Measurements from ENCODE around the gene CMTM6.

DNA sequence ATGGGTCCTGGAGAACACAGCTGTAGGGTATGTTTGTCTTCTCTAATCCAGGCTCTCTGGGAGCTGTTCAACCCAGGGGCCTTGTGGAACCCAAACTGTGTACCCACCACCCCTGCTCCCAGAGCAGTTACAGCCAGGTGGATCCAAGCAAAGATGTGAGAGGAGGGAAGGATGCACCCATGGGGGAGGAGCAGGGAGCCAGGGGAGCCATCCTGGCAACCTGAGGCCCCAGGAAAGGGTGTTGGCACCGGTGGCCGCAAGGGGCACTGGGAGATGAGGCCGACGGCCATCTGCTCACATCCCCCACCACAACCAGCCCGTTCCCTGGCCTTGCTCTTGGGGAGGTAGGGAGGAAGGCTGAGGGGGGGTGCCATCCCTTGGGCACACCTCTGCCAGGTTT is 43.2 kb downstream of the CMTM6 start:
- TF ChIP-seq, protein P1, sequence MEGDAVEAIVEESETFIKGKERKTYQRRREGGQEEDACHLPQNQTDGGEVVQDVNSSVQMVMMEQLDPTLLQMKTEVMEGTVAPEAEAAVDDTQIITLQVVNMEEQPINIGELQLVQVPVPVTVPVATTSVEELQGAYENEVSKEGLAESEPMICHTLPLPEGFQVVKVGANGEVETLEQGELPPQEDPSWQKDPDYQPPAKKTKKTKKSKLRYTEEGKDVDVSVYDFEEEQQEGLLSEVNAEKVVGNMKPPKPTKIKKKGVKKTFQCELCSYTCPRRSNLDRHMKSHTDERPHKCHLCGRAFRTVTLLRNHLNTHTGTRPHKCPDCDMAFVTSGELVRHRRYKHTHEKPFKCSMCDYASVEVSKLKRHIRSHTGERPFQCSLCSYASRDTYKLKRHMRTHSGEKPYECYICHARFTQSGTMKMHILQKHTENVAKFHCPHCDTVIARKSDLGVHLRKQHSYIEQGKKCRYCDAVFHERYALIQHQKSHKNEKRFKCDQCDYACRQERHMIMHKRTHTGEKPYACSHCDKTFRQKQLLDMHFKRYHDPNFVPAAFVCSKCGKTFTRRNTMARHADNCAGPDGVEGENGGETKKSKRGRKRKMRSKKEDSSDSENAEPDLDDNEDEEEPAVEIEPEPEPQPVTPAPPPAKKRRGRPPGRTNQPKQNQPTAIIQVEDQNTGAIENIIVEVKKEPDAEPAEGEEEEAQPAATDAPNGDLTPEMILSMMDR (IDR thresholded peaks at IDR 0.05) = no peak
- TF ChIP-seq POLR2A (IDR thresholded peaks at IDR 0.05) = no peak
